ENCODE measurements around the gene TACO1.

TACO1 gene

GRCh38 chr17:63626551-63627180, 26.0 kb downstream of the TACO1 start:
- H3K27me3 ChIP-seq (ENCODE audit: control insufficient read depth, insufficient read depth, low read length) = no peaks in the 10 kb centered on the region
- H3K36me3 ChIP-seq (ENCODE audit: control insufficient read depth, low read depth, low read length) = no peaks in the 10 kb centered on the region
- H3K4me3 ChIP-seq (ENCODE audit: low read length) = no peak overlapping the region
- H3K27ac ChIP-seq (ENCODE audit: low read length) = no peak overlapping the region
- no peak overlapping the region for H3K9ac ChIP-seq (ENCODE audit: low read length)
- H3K9me3 ChIP-seq (ENCODE audit: control insufficient read depth, low read depth, low read length) = no peaks in the 10 kb centered on the region
- peaks cover 21% of the 10 kb centered on the region for H3K4me1 ChIP-seq (ENCODE audit: control insufficient read depth, low read depth, low read length)

- Histone ChIP-seq H3K36me3 (ENCODE audit: control insufficient read depth, low read depth, low read length) (no peaks in the 10 kb centered on the region), H3K27me3 (ENCODE audit: control insufficient read depth, insufficient read depth, low read length) (no peaks in the 10 kb centered on the region), H3K27ac (ENCODE audit: low read length) (no peak overlapping the region), H3K9me3 (ENCODE audit: control insufficient read depth, low read depth, low read length) (no peaks in the 10 kb centered on the region), H3K4me3 (ENCODE audit: low read length) (no peak overlapping the region), H3K4me1 (ENCODE audit: control insufficient read depth, low read depth, low read length) (peaks cover 28% of the 10 kb centered on the region), H3K9ac (ENCODE audit: low read length) (no peak overlapping the region)
Measured at GRCh38 chr17:63629627-63630026, 28.9 kb downstream of the TACO1 start.

- Histone ChIP-seq H3K4me3 (ENCODE audit: low read length) (no peak overlapping the region), H3K27ac (ENCODE audit: low read length) (peak overlapping the region; percentile 4)
Measured at GRCh38 chr17:63631062-63631461, 30.4 kb downstream of the TACO1 start.

GRCh38 chr17:63631626-63632025, 30.9 kb downstream of the TACO1 start:
- Histone ChIP-seq H3K9ac (ENCODE audit: low read length) (no peak overlapping the region), H3K4me1 (ENCODE audit: control insufficient read depth, low read depth, low read length) (peaks cover 31% of the 10 kb centered on the region), H3K27me3 (ENCODE audit: control insufficient read depth, insufficient read depth, low read length) (no peaks in the 10 kb centered on the region), H3K36me3 (ENCODE audit: control insufficient read depth, low read depth, low read length) (peaks cover 7% of the 10 kb centered on the region), H3K9me3 (ENCODE audit: control insufficient read depth, low read depth, low read length) (no peaks in the 10 kb centered on the region), H3K27ac (ENCODE audit: low read length) (peak overlapping the region; percentile 4), H3K4me3 (ENCODE audit: low read length) (no peak overlapping the region)

More at GRCh38 chr17:63631062-63631461, 30.4 kb downstream of the TACO1 start:
- no peaks in the 10 kb centered on the region for H3K9me3 ChIP-seq (ENCODE audit: control insufficient read depth, low read depth, low read length)
- H3K36me3 ChIP-seq (ENCODE audit: control insufficient read depth, low read depth, low read length) = peaks cover 1% of the 10 kb centered on the region
- no peaks in the 10 kb centered on the region for H3K27me3 ChIP-seq (ENCODE audit: control insufficient read depth, insufficient read depth, low read length)
- H3K9ac ChIP-seq (ENCODE audit: low read length) = no peak overlapping the region
- H3K4me1 ChIP-seq (ENCODE audit: control insufficient read depth, low read depth, low read length) = peaks cover 31% of the 10 kb centered on the region

GRCh38 chr17:63633742-63634141, 33.0 kb downstream of the TACO1 start:
- Histone ChIP-seq H3K4me3 (ENCODE audit: low read length) (no peak overlapping the region), H3K27ac (ENCODE audit: low read length) (no peak overlapping the region), H3K9ac (ENCODE audit: low read length) (peak overlapping the region; percentile 9)

GRCh38 chr17:63634163-63634562, 33.5 kb downstream of the TACO1 start:
- peaks cover 31% of the 10 kb centered on the region for H3K4me1 ChIP-seq (ENCODE audit: control insufficient read depth, low read depth, low read length)
- peaks cover 7% of the 10 kb centered on the region for H3K36me3 ChIP-seq (ENCODE audit: control insufficient read depth, low read depth, low read length)
- no peak overlapping the region for H3K4me3 ChIP-seq (ENCODE audit: low read length)
- no peaks in the 10 kb centered on the region for H3K27me3 ChIP-seq (ENCODE audit: control insufficient read depth, insufficient read depth, low read length)
- H3K9me3 ChIP-seq (ENCODE audit: control insufficient read depth, low read depth, low read length) = no peaks in the 10 kb centered on the region
- no peak overlapping the region for H3K27ac ChIP-seq (ENCODE audit: low read length)
- H3K9ac ChIP-seq (ENCODE audit: low read length) = peak overlapping the region; percentile 9

More at GRCh38 chr17:63633742-63634141, 33.0 kb downstream of the TACO1 start:
- Histone ChIP-seq H3K27me3 (ENCODE audit: control insufficient read depth, insufficient read depth, low read length) (no peaks in the 10 kb centered on the region), H3K9me3 (ENCODE audit: control insufficient read depth, low read depth, low read length) (no peaks in the 10 kb centered on the region), H3K4me1 (ENCODE audit: control insufficient read depth, low read depth, low read length) (peaks cover 31% of the 10 kb centered on the region), H3K36me3 (ENCODE audit: control insufficient read depth, low read depth, low read length) (peaks cover 7% of the 10 kb centered on the region)

- Histone ChIP-seq H3K27me3 (ENCODE audit: control insufficient read depth, insufficient read depth, low read length) (no peaks in the 10 kb centered on the region), H3K9ac (ENCODE audit: low read length) (peak overlapping the region; percentile 9), H3K4me3 (ENCODE audit: low read length) (no peak overlapping the region), H3K27ac (ENCODE audit: low read length) (no peak overlapping the region), H3K4me1 (ENCODE audit: control insufficient read depth, low read depth, low read length) (peaks cover 31% of the 10 kb centered on the region), H3K36me3 (ENCODE audit: control insufficient read depth, low read depth, low read length) (peaks cover 7% of the 10 kb centered on the region), H3K9me3 (ENCODE audit: control insufficient read depth, low read depth, low read length) (no peaks in the 10 kb centered on the region)
Measured at GRCh38 chr17:63634816-63635215, 34.1 kb downstream of the TACO1 start.

- H3K4me1 ChIP-seq (ENCODE audit: control insufficient read depth, low read depth, low read length) = peaks cover 31% of the 10 kb centered on the region
- H3K36me3 ChIP-seq (ENCODE audit: control insufficient read depth, low read depth, low read length) = peaks cover 7% of the 10 kb centered on the region
- H3K9ac ChIP-seq (ENCODE audit: low read length) = no peak overlapping the region
- H3K27ac ChIP-seq (ENCODE audit: low read length) = no peak overlapping the region
- no peaks in the 10 kb centered on the region for H3K9me3 ChIP-seq (ENCODE audit: control insufficient read depth, low read depth, low read length)
- no peaks in the 10 kb centered on the region for H3K27me3 ChIP-seq (ENCODE audit: control insufficient read depth, insufficient read depth, low read length)
- no peak overlapping the region for H3K4me3 ChIP-seq (ENCODE audit: low read length)
Measured at GRCh38 chr17:63635290-63635689, 34.6 kb downstream of the TACO1 start.

- Histone ChIP-seq H3K4me3 (ENCODE audit: low read length) (no peak overlapping the region), H3K9ac (ENCODE audit: low read length) (no peak overlapping the region), H3K4me1 (ENCODE audit: control insufficient read depth, low read depth, low read length) (peaks cover 29% of the 10 kb centered on the region), H3K27ac (ENCODE audit: low read length) (no peak overlapping the region), H3K36me3 (ENCODE audit: control insufficient read depth, low read depth, low read length) (peaks cover 7% of the 10 kb centered on the region), H3K27me3 (ENCODE audit: control insufficient read depth, insufficient read depth, low read length) (no peaks in the 10 kb centered on the region), H3K9me3 (ENCODE audit: control insufficient read depth, low read depth, low read length) (no peaks in the 10 kb centered on the region)
Measured at GRCh38 chr17:63635787-63636186, 35.1 kb downstream of the TACO1 start.

- Histone ChIP-seq H3K36me3 (ENCODE audit: control insufficient read depth, low read depth, low read length) (peaks cover 7% of the 10 kb centered on the region), H3K9me3 (ENCODE audit: control insufficient read depth, low read depth, low read length) (no peaks in the 10 kb centered on the region), H3K27me3 (ENCODE audit: control insufficient read depth, insufficient read depth, low read length) (no peaks in the 10 kb centered on the region), H3K4me3 (ENCODE audit: low read length) (no peak overlapping the region), H3K4me1 (ENCODE audit: control insufficient read depth, low read depth, low read length) (peaks cover 7% of the 10 kb centered on the region), H3K9ac (ENCODE audit: low read length) (no peak overlapping the region), H3K27ac (ENCODE audit: low read length) (no peak overlapping the region)
Measured at GRCh38 chr17:63639125-63639524, 38.4 kb downstream of the TACO1 start.

- no peak overlapping the region for H3K27ac ChIP-seq (ENCODE audit: low read length)
- H3K27me3 ChIP-seq (ENCODE audit: control insufficient read depth, insufficient read depth, low read length) = no peaks in the 10 kb centered on the region
- no peak overlapping the region for H3K4me3 ChIP-seq (ENCODE audit: low read length)
- peaks cover 7% of the 10 kb centered on the region for H3K36me3 ChIP-seq (ENCODE audit: control insufficient read depth, low read depth, low read length)
- H3K9me3 ChIP-seq (ENCODE audit: control insufficient read depth, low read depth, low read length) = no peaks in the 10 kb centered on the region
- no peak overlapping the region for H3K9ac ChIP-seq (ENCODE audit: low read length)
- no peaks in the 10 kb centered on the region for H3K4me1 ChIP-seq (ENCODE audit: control insufficient read depth, low read depth, low read length)
Measured at GRCh38 chr17:63640038-63640437, 39.3 kb downstream of the TACO1 start.

- H3K27ac ChIP-seq (ENCODE audit: low read length) = no peak overlapping the region
- H3K4me1 ChIP-seq (ENCODE audit: control insufficient read depth, low read depth, low read length) = peaks cover under 1% of the 10 kb centered on the region
- H3K36me3 ChIP-seq (ENCODE audit: control insufficient read depth, low read depth, low read length) = no peaks in the 10 kb centered on the region
- H3K9ac ChIP-seq (ENCODE audit: low read length) = no peak overlapping the region
- no peaks in the 10 kb centered on the region for H3K9me3 ChIP-seq (ENCODE audit: control insufficient read depth, low read depth, low read length)
- H3K27me3 ChIP-seq (ENCODE audit: control insufficient read depth, insufficient read depth, low read length) = no peaks in the 10 kb centered on the region
- no peak overlapping the region for H3K4me3 ChIP-seq (ENCODE audit: low read length)
Measured at GRCh38 chr17:63641692-63642448, 41.2 kb downstream of the TACO1 start.

Measured in iPS-18a (cell line).